ENCODE measurements around the gene SLC29A3. TPM values are rescaled to one million over a fixed set of nuclear protein-coding genes. Genes with fewer than 3 reads are reported as not detected.

SLC29A3 gene
- total and polyA plus RNA-seq, 2 of the 8 experiments (the other 6 are each of a cell fraction or from before 2014, with no cell fraction given), result 14.0 to 24.6 TPM

DNA sequence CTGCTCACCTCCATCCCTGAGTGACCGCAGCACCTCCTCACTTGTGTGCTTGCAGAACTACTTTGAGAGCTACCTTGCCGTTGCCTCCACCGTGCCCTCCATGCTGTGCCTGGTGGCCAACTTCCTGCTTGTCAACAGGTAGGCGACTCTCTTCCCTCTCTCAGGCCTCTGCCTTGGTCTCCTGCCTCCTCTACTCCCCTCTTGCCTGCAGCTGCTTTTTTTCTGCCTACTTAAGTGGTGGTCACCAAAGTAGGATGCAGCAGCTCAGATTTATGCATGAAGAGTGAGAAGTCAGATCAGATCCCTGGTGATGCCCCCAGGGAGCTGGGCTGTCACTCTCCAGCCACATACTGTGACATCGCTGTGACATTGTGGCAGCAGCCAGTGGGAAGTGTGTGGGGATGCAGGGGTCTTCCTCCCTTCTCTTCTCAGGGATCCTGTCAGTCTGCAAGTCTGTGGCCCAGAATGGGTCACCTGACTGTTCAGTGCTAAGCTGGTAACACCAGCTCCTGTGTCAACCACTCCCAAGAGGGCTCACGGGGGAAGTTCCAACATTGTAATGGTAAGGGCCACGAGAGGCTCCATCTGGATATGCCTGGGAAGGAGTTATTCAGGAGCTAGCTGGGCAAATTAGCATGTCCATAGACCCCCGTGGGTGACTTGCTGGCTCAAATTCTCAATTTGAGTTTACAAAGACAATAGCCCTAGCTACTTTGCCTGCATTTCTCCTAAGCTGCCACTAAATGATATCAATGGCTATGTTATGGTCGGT, 25.3 kb downstream of the SLC29A3 start:
- peaks cover 19 to 36% (median 28%) of the 10 kb centered on the region in 4 experiments for H3K4me1 ChIP-seq (replicated peaks in 1 of 4; ENCODE audit: control insufficient read depth in 3 of 4, insufficient read depth in 4 of 4, low read length in 3 of 4)
- no peaks in the 10 kb centered on the region for H3K9me3 ChIP-seq (ENCODE audit: insufficient read depth in 2 of 2, low read depth in 1 of 2, low read length in 1 of 2)
- H3K18ac ChIP-seq (ENCODE audit: extremely low read depth, low read length), result peak overlapping the region; percentile 97
- no peak overlapping the region for H2AFZ ChIP-seq (ENCODE audit: low read length)
- no peaks in the 10 kb centered on the region for H3K79me2 ChIP-seq (ENCODE audit: control insufficient read depth in 1 of 2, insufficient read depth in 2 of 2, low read length in 2 of 2)
- peak overlapping the region; percentile 60; the same call in 1 of the 2 replicates for H3K27ac ChIP-seq (ENCODE audit: low read depth, low read length)
- H3K27me3 ChIP-seq (replicated peaks in 1 of 4; ENCODE audit: control insufficient read depth in 3 of 4, extremely low read depth in 1 of 4, insufficient read depth in 3 of 4, low read length in 3 of 4), result no peaks in the 10 kb centered on the region
- peak overlapping the region; percentile 77; the same call in 1 of the 2 replicates for H2BK15ac ChIP-seq (ENCODE audit: low read length)
- H3K23me2 ChIP-seq (ENCODE audit: low read depth, low read length), result no peaks in the 10 kb centered on the region
- peak overlapping the region; percentile 100 for H2BK20ac ChIP-seq (ENCODE audit: low read length)
- POLR2A ChIA-PET (ENCODE audit: partially characterized antibody), result interaction anchor here (0.8 to 0.9 kb wide), 2 partner anchors 25 to 314 kb away, joined by 3 to 5 read pairs; partner anchors contain the start of gene SLC29A3
- H2BK120ac ChIP-seq (replicated peaks; ENCODE audit: low read depth, low read length), result peak overlapping the region; percentile 85
- H3K56ac ChIP-seq (replicated peaks; ENCODE audit: insufficient read length, low read depth, low read length), result no peak overlapping the region
- FAIRE-seq (peak; percentile 94), DNase-seq (ENCODE audit: low read depth in 1 of 2, low spot score in 2 of 2) (peak; percentile 64 to 78)
- peak overlapping the region; percentile 95 for H4K91ac ChIP-seq (replicated peaks; ENCODE audit: insufficient read length, low read length)
- peak overlapping the region; percentile 47 for H3K4ac ChIP-seq (replicated peaks; ENCODE audit: insufficient read length, low read depth, low read length)
- peak overlapping the region; percentile 79 for H4K5ac ChIP-seq (ENCODE audit: insufficient read length, low read depth, low read length)
- CTCF ChIA-PET (ENCODE audit: partially characterized antibody), result interaction anchor here (0.7 to 7.4 kb wide), 26 partner anchors 9 to 361 kb away, joined by 3 to 52 read pairs (median 4); partner anchors contain the start of gene SLC29A3
- no peaks in the 10 kb centered on the region for H3K36me3 ChIP-seq (ENCODE audit: control insufficient read depth in 2 of 4, insufficient read depth in 4 of 4, low read length in 3 of 4)
- 26% methylated on average over 9 of the region's 9 CpGs; no CpG with 5 or more reads in 1 of the 2 experiments for WGBS, 2 experiments (ENCODE audit: extremely low coverage in 1 of 2, insufficient coverage in 1 of 2, insufficient read length in 1 of 2, insufficient replicate concordance in 2 of 2, low coverage in 1 of 2, low lambda C conversion rate in 2 of 2, missing lambda C conversion rate in 1 of 2)
- H3K79me1 ChIP-seq (ENCODE audit: low read depth, low read length), result no peaks in the 10 kb centered on the region
- no peak overlapping the region for H3K23ac ChIP-seq (ENCODE audit: insufficient read length)
- H2BK5ac ChIP-seq (ENCODE audit: low read depth, low read length), result peak overlapping the region; percentile 97
- no peak overlapping the region for H4K8ac ChIP-seq (ENCODE audit: extremely low read depth, insufficient read depth, low read length)
- H2AK5ac ChIP-seq (ENCODE audit: low read depth, low read length), result peak overlapping the region; percentile 92; the same call in 1 of the 2 replicates
- peak overlapping the region; percentile 98 for H2BK12ac ChIP-seq (ENCODE audit: low read depth, low read length)
- peak overlapping the region; percentile 51 to 52 for H3K4me2 ChIP-seq (ENCODE audit: insufficient read depth in 1 of 2, low read depth in 2 of 2, low read length in 2 of 2)
- H4K20me1 ChIP-seq (replicated peaks in 1 of 2; ENCODE audit: control insufficient read depth in 1 of 2, insufficient read depth in 2 of 2, low read length in 2 of 2), result no peaks in the 10 kb centered on the region
- no peak overlapping the region for H3K14ac ChIP-seq (ENCODE audit: insufficient read length)
- H3K9ac ChIP-seq (replicated peaks in 1 of 4; ENCODE audit: extremely low read depth in 1 of 4, low read depth in 3 of 4, low read length in 3 of 4), result peak overlapping the region in 2 of 4 experiments; percentile 36 to 38; a peak in 2 of 7 replicates
- H3K4me3 ChIP-seq (ENCODE audit: extremely low read depth in 1 of 4, insufficient read depth in 2 of 4, low read depth in 3 of 4, low read length in 4 of 4), result peak overlapping the region in 3 of 4 experiments; percentile 6 to 34 (median 34); a peak in 3 of 8 replicates
- TF ChIP-seq CHD1 (IDR thresholded peaks at IDR 0.05; ENCODE audit: low read depth, low read length) (no peak), POLR2A (IDR thresholded peaks at IDR 0.05; ENCODE audit: control extremely low read depth in 1 of 2, low read depth in 2 of 2, low read length in 2 of 2) (no peak), YY1 (IDR thresholded peaks at IDR 0.05; ENCODE audit: low read depth, low read length) (no peak), KDM1A (IDR thresholded peaks at IDR 0.05; ENCODE audit: borderline replicate concordance, low read length) (no peak), NANOG (IDR thresholded peaks at IDR 0.05; ENCODE audit: insufficient read depth, low read depth, low read length, poor library complexity, severe bottlenecking) (no peak), SP4 (IDR thresholded peaks at IDR 0.05; ENCODE audit: low read length) (no peak), KDM4A (IDR thresholded peaks at IDR 0.05; ENCODE audit: low read depth, low read length, severe bottlenecking) (no peak), TAF1 (IDR thresholded peaks at IDR 0.05; ENCODE audit: low read depth, low read length) (no peak; the same call in 1 of the 2 replicates), SP1 (IDR thresholded peaks at IDR 0.05; ENCODE audit: low read depth, low read length) (peak; percentile 47), CEBPB (IDR thresholded peaks at IDR 0.05; ENCODE audit: low read depth, low read length) (no peak), CBX8 (IDR thresholded peaks at IDR 0.05; ENCODE audit: borderline replicate concordance, low read depth, low read length) (no peak)
- TF ChIP-seq, protein P1, sequence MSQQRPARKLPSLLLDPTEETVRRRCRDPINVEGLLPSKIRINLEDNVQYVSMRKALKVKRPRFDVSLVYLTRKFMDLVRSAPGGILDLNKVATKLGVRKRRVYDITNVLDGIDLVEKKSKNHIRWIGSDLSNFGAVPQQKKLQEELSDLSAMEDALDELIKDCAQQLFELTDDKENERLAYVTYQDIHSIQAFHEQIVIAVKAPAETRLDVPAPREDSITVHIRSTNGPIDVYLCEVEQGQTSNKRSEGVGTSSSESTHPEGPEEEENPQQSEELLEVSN (IDR thresholded peaks at IDR 0.05), result no peak

Data from H1 (cell line).